Gastroesophageal sphincter (tissue), 3 donors: ENCODE measurements around the gene IDH2.

Experiments used
- EP300 ChIP-seq: sonication (generic); formaldehyde crosslinking; IDR thresholded peaks from one replicate; pipeline ENCODE4 v1.6.1; 2017; ENCODE audit warnings: antibody characterized with exemption, mild to moderate bottlenecking
- TF ChIP-seq, protein P1 (sequence below), 4 experiments: fragments of 200-600 bp in 2 of 4; fragments of 450-650 bp in 2 of 4; sonication (generic) in 1 of 4; IDR thresholded peaks; one replicate each; pipeline ENCODE4 v1.5.1; 2017 to 2019; ENCODE audit warnings: antibody characterized with exemption in 4 of 4, mild to moderate bottlenecking in 2 of 4, moderate library complexity in 2 of 4

DNA sequence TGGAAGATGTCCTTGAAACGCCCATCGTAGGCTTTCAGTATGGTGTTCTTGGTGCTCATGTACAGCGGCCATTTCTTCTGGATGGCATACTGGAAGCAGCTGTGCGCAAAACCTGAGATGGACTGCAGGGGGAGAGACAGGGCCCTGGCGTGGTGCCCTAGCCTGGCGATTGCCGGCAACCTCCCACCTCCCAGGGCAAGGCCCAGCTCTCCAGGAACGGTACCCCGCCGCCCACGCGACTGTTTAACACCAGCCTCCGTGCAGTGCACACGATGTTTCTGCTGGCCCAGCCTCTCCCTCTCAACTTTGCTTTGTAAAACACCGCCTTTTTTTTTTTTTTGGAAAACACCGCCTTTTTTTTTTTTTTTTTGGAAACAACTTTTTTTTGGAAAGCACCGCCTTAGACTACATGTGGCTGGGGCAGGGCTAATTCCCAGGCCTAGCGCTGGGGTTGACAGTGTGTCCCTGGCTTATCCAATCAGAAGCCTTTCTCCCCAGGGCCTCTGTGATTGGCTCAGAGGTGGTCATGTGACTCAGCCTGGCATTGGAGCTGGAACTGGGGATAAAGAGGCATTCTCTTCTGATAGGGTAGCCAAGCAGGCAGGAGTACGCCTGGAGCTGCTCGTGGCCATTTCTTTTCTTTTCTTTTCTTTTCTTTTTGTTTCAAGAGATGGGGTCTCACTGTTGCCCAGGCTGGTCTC, 14.7 kb downstream of the IDH2 start:
- no peak for TF ChIP-seq EP300
- TF ChIP-seq, protein P1, sequence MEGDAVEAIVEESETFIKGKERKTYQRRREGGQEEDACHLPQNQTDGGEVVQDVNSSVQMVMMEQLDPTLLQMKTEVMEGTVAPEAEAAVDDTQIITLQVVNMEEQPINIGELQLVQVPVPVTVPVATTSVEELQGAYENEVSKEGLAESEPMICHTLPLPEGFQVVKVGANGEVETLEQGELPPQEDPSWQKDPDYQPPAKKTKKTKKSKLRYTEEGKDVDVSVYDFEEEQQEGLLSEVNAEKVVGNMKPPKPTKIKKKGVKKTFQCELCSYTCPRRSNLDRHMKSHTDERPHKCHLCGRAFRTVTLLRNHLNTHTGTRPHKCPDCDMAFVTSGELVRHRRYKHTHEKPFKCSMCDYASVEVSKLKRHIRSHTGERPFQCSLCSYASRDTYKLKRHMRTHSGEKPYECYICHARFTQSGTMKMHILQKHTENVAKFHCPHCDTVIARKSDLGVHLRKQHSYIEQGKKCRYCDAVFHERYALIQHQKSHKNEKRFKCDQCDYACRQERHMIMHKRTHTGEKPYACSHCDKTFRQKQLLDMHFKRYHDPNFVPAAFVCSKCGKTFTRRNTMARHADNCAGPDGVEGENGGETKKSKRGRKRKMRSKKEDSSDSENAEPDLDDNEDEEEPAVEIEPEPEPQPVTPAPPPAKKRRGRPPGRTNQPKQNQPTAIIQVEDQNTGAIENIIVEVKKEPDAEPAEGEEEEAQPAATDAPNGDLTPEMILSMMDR (IDR thresholded peaks at IDR 0.05): no peak
